ENCODE measurements around the gene HOXA9.

HOXA9 gene

GRCh38 chr7:27185854-27186667, 20.7 kb upstream of the HOXA9 start (continued):
- no peak for TF ChIP-seq ZNF660 (tag by site-specific recombination; IDR thresholded peaks at IDR 0.05)
- TF ChIP-seq ZBTB6 (tag by site-specific recombination; IDR thresholded peaks at IDR 0.05): no peak
- TF ChIP-seq ZNF529 (tag by site-specific recombination; IDR thresholded peaks at IDR 0.05; ENCODE audit: insufficient replicate concordance): no peak
- no peak for TF ChIP-seq ZNF155 (tag by site-specific recombination; IDR thresholded peaks at IDR 0.05)
- TF ChIP-seq SCRT2 (tag by site-specific recombination; IDR thresholded peaks at IDR 0.05): no peak
- TF ChIP-seq ZNF548 (tag by site-specific recombination; IDR thresholded peaks at IDR 0.05): no peak
- no peak for TF ChIP-seq ZBTB49 (tag by site-specific recombination; IDR thresholded peaks at IDR 0.05; ENCODE audit: low read depth)
- no peak for TF ChIP-seq ZNF311 (tag by site-specific recombination; IDR thresholded peaks at IDR 0.05; ENCODE audit: borderline replicate concordance)
- TF ChIP-seq ZNF777 (tag by site-specific recombination; IDR thresholded peaks at IDR 0.05; ENCODE audit: borderline replicate concordance): peak; percentile 48; the same call in 1 of the 2 replicates
- TF ChIP-seq ZNF610 (tag by site-specific recombination; IDR thresholded peaks at IDR 0.05; ENCODE audit: borderline replicate concordance): no peak
- no peak for TF ChIP-seq ZNF248 (tag by site-specific recombination; IDR thresholded peaks at IDR 0.05)
- TF ChIP-seq ZNF169 (tag by site-specific recombination; IDR thresholded peaks at IDR 0.05): no peak
- TF ChIP-seq ZNF623 (tag by site-specific recombination; IDR thresholded peaks at IDR 0.05): no peak
- no peak for TF ChIP-seq ZFP41 (tag by site-specific recombination; IDR thresholded peaks at IDR 0.05; ENCODE audit: borderline replicate concordance)
- no peak for TF ChIP-seq OVOL3 (tag by site-specific recombination; IDR thresholded peaks at IDR 0.05)
- no peak for TF ChIP-seq ZNF221 (tag by site-specific recombination; IDR thresholded peaks at IDR 0.05; ENCODE audit: borderline replicate concordance)
- TF ChIP-seq ZNF335 (tag by site-specific recombination; conservative IDR thresholded peaks at IDR 0.05): peak; percentile 89
- no peak for TF ChIP-seq ZBTB44 (tag by site-specific recombination; IDR thresholded peaks at IDR 0.05)
- TF ChIP-seq KLF9 (tag by site-specific recombination; IDR thresholded peaks at IDR 0.05; ENCODE audit: low read depth): no peak
- peak; percentile 95 for TF ChIP-seq GLIS1 (tag by site-specific recombination; IDR thresholded peaks at IDR 0.05)
- TF ChIP-seq BCL6B (tag by site-specific recombination; IDR thresholded peaks at IDR 0.05): no peak
- TF ChIP-seq PRDM4 (tag by site-specific recombination; IDR thresholded peaks at IDR 0.05): no peak
- no peak for TF ChIP-seq MZF1 (tag by site-specific recombination; IDR thresholded peaks at IDR 0.05; ENCODE audit: borderline replicate concordance)
- no peak for TF ChIP-seq ZNF140 (tag by site-specific recombination; IDR thresholded peaks at IDR 0.05)
- TF ChIP-seq ELK4 (IDR thresholded peaks at IDR 0.05; ENCODE audit: borderline replicate concordance, low read depth, low read length): no peak
- no peak for TF ChIP-seq ZNF561 (tag by site-specific recombination; IDR thresholded peaks at IDR 0.05; ENCODE audit: borderline replicate concordance)
